Neural progenitor cell (in vitro differentiated cells): ENCODE measurements around the gene RIMS1.

Experiments
- EZH2 ChIP-seq: fragments of 200-600 bp; sonication (generic); IDR thresholded peaks from 2 replicates; pipeline ENCODE4 v1.6.1; 2017; ENCODE audit warnings: antibody characterized with exemption, mild to moderate bottlenecking, moderate library complexity
- EZH2phosphoT487 ChIP-seq: fragments of 200-600 bp; sonication (generic); IDR thresholded peaks from 2 replicates; pipeline ENCODE4 v1.6.1; 2017; ENCODE audit warnings: antibody characterized with exemption

GRCh38 chr6:72040111-72040510 lies 153.8 kb downstream of the RIMS1 start:
- no peak for TF ChIP-seq EZH2
- no peak for TF ChIP-seq EZH2phosphoT487
